Ecto neural progenitor cell (in vitro differentiated cells): ENCODE results near the gene MAP3K20.
"Not testable (repeated sequence)": the region's sequence is repeated elsewhere in the genome, so short reads cannot be mapped to it uniquely, and the experiment has no call there.

ENCODE experiments used
- DNase-seq: peaks from one replicate; pipeline ENCODE4 v3.0.0-alpha.2; 2018; ENCODE audit warnings: low spot score

MAP3K20 gene

DNA sequence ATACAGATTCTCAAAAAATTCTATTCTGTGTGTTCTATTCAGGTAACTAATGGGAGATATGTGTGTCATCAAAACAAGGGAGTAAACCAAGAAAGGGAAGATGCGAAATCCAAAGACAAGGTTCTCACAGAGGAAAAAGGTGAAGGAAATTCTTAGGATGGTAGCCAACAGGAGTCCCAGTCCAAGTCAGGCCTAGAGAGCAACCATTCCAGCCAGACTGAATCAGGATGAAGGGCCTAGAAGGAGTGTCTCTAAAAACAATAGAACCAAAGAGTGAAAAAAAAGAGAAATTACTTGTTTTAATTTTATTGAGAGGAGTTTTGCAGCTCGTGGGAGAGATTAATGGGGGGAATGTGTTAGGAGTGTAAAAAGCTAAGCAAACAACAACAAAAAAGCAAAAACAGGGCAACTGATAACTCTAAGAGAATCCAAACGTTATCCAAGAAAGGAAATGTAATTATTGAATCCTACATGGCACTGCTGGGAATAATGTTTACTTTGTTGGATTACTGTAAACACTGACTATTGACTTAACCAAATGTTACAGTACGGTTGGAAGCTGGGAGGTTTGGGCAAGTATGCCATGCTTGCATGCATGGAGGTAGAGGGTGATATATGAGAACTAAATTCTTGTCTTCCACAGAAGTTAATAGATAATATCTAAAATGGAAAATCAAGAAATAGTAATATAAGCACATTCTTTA lies 12.3 kb downstream of the MAP3K20 start:
- no peak for DNase-seq

DNA sequence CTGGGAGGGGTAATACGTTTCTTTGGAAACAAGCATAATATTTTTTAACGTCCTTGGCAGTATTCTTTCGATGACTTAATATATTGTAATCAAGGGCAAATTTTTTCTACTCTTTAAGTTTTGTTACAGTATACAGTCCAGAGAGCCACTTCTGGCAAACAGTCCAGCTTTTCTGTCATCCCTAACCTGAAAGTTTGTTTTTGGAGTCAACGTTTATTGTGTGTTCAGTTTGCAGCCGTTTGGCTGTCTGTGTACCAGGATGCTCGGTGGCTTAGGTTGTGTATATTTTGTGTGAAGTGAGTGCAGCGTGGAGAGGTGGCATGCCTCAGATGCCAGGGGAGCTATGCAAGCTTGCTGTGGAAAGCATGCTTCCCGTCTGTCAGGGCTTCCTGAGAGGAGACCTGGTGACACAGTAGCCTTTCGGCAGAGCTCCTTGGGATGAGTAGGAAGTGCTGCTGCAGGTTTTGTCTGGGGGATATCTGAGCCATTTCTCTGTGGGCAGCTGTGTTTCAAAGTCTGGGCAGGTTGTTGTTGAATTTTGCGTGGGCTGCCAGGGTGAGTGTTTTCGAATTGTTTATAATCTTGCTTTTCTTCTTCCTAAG lies 14.7 kb downstream of the MAP3K20 start:
- no peak for DNase-seq

DNA sequence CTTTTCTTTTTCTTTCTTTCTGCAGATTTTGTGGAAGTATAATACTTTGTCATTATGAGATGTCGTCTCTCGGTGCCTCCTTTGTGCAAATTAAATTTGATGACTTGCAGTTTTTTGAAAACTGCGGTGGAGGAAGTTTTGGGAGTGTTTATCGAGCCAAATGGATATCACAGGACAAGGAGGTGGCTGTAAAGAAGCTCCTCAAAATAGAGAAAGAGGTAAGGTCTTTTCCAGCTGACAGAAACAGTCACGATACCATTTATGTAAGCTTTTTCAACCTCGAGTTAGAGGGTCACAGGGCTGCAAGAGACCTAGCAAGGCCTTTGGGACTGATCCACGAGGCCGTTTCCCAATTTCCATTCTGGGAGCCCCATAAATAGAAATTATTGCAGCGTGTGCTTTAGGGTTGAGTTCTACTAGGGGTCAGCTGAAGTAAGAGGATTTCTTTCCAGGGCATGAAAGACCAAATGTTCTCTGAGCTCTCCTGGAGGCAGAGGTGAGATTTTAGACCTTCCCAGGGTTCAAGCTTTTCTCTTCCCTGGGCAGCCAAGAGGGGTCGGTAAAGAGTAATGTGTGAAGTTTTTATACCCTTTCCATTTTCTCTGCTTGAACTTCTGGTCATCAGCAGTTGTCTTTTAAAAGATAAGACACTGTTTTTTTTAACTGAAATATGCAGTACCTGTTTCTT lies 15.5 kb downstream of the MAP3K20 start:
- DNase-seq = no peak

DNA sequence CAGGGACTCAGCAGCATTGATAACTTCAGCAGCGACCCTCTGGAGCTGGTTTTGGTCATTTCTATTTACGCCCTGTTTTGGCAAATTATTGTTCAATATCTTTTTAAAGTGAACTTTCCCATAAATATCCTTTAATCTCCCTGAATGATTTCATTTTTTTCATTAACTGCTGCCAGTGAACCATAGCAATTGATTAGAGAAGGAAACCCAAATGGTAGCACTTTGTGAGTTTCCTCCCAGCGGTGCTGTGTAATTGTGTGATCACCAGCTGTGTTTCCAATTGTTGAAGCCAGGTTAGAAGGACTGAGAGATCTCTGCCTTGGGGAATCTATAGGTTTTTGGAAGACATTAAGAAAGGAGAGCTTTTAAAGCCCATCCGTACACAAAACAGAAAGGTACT lies 16.3 kb downstream of the MAP3K20 start:
- DNase-seq = no peak

DNA sequence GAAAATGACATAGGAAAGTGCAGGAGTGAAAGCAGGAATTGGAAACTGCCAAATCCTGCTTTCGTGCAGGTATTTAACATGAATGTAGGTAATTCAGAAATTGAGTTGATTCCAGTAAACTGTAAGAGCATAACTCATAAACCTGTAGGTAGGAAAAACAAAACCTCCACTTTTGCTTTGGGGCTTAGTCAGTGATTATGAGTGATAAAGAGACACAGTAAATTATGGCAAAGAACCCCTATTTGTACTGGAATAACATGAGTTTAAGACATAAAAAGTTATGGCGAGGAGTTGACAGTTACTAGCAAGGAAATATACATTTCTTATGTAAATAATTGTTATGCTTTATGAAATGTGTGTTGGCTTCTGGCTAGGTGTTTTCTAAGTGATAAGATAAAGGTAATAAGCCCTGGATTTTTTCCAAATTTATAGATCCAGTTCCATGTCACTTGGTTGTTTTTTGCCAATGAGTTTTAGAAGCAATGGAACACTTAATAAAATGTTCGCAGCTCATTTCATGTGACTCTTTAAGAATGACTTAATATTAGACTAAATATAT lies 17.3 kb downstream of the MAP3K20 start:
- DNase-seq = no peak

DNA sequence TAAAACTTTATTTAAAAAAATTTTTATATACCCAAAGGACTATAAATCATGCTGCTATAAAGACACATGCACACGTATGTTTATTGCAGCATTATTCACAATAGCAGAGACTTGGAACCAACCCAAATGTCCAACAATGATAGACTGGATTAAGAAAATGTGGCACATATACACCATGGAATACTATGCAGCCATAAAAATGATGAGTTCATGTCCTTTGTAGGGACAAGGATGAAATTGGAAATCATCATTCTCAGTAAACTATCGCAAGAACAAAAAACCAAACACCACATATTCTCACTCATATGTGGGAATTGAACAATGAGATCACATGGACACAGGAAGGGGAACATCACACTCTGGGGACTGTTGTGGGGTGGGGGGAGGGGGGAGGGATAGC lies 18.0 kb downstream of the MAP3K20 start:
- DNase-seq = not testable (repeated sequence)

DNA sequence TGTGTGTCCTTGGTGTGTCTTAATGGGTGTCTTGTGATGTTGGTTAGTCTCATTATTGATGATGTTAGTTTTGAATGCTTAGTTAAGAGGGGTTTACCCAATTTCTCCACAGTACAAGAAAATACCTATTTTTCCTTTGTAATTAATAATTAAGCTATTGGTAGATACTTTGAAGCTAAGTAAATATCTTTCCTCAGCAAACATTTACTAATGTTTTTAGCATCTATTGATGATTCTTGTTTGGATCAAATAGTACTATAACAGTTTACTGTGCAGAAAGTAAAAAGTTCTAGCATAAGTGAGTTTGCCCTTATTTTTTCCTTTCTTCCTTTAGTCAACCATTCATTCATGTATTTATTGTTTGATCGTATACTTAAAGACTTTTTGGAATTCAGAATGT lies 19.1 kb downstream of the MAP3K20 start:
- DNase-seq = no peak

DNA sequence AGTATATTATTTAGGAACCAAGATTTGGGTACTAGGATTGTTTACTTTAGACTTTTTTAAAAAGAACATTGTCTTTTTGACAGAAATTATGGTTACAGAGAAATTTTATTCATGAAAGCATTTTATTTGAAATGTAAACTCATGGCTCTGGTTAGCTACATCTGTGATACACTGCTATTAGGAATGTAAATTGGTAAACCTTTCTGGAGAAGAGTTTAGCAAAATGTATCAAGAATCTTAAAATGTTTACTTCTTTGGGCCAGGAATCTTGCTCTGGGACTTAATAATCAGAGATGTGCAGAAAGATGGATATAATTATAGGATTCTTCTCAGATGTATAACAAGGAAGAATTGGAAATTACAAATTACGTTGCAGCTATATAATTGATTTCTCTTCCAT lies 19.7 kb downstream of the MAP3K20 start:
- DNase-seq = no peak

DNA sequence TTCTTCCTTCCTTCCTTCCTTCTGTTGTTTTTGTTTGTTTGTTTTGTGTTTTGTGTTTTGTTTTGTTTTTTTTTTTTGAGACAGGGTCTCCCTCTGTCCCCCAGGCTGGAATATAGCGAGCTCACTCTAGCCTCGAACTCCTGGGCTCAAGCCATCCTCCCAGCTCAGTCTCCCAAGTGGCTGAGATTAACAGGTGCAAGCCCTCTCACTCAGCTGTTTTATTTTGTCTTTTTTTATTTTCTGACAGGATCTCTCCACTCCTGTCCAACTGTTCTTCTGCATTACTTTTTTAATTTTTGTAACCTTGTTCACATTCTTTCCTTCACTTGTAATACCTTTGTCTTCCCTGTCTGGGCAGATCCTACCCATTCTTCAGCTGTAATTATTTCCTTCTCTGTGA lies 23.6 kb downstream of the MAP3K20 start:
- no peak for DNase-seq

DNA sequence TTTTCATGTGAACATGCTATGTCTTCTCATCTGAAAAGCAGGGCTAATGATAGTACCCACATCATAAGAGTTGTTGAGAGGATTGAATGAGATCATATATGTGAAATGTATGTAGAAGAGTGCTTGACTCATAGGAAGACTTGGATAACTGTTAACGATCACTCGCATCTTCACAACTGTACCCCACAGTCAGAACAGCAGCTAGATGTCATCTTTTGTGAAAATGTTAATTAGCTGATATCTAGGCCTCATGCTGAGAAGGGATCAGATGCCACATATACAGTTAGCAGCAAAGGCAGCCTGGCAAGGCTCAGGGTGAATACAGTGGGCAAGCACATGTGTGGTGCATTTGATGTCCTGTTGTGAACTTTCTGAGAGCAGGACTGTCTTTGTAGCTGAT lies 24.2 kb downstream of the MAP3K20 start:
- DNase-seq = no peak

DNA sequence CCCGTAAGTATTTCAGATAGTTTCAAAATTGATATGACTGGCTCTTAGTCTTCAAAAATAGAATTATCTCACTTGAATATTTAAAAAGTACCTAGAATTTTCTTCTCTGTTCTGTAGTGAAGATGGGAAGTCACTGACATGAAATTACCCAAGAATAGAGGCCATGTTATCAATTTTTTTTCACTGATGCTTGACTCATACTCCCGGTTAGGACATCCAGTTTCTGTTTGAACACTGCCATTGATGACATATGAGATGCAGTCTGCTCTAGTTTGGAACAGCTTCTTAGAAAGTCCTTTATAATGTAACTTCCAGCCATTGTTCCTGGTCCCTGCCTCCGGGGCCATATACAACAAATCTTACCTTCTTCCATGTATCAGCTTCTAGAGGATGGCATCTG lies 26.0 kb downstream of the MAP3K20 start:
- no peak for DNase-seq

DNA sequence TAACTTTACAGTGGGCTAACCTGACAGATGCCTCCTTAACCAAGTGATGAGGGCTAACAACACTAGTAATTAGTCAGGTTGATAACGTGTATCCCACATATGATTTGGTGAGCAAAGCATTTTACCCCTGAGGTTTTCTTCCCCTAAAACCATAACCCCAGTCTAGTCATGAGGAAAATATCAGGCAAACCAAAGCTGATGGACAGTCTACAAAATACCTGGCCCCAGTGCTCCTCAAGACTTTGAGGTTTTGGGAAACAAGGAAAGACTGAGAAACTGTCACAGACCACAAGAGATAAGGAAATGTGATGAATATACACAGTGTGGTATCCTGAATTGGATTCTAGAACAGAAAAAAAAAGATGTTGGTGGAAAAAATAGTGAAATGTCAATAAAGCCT lies 28.5 kb downstream of the MAP3K20 start:
- DNase-seq = no peak

DNA sequence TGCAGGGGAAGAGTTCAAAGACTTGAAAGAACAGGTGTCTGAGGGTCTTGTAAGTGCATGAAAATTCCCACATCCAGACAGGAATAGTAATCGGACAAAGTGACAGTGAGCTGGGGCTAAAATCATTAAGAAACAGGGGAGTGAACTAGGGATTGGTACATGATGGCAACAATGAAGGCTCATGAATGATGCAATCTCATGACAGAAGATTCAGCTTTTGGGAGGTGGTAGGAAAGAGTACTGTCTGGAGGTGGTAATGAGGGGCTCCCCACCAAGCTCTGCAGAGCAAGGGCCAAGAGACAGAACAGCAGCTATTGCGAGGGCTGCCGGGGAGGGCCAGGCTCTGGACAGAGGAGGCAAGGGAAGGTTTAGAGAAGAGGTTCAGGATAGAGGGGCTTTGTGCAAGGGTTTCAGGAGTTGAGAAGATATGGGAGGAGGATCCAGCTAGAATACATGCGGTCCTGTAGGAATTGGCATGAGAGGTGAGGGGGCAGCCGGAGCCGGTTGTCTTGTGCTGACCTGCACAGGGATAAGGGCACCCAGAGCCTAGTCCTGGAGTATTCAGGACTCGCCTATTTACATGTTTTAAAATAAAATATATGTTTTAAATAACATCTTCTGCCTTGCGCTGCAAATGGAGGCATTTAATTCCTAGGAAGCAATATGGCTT lies 31.4 kb downstream of the MAP3K20 start:
- DNase-seq = no peak

DNA sequence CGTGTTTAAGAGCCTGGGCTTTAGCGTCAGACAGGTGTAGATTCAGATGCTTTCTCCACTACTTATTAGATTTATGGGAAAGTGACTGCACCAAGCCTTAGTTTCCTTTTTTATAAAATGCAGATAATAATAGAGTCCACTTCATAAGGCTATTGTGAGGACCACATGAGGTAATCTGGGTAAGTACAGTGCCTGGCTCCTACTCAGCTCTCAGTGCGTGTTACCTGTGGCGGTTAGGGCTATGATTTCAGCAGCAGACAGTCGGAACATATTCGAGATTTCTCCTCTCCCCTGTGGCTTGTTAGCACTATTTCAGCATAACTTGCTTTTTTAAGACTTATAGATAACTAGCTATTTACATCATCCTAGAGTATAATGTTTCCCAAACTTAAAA lies 32.0 kb downstream of the MAP3K20 start:
- DNase-seq = no peak

DNA sequence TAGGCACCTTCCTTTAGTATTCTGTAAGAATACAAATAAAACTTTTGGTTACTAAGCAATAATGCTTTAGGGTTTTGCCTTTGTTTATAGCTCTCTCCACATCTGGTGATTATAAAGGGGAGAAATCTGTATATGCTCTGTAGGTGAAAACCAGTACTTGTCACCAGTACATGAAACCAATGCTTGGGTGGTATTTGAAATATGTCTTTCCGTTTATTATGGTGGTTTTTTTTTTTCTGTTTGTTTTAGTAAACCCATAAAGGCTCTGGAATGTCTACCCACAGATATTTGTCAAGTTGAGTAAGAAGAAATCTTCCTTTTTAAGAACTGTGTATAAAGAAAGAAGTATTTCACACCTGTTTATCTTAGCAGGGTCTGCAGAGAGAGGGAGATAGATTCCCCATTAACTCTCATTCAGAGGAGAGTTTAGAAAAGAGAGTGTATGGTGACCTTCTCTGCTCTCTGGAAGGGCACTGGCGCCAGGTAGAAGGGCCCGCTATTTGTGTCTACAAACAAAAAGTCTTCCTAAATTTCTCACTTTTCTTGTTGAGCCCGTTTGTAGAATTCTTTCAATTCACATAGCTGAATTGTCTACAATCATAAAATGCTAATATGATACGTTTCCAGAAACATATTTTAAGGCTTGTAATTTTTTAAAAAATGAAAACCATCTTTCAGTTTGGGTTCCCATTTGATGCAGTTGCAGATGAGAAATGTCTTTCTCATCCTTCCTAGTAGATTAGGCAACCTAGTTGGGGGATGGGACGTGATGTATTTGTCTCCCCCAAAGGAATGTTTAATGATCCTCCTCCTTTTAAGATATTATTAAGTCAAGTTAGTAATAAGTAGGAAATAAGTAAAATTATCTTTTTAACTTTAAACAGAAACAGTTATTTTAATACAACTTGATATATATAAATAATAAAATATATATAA lies 33.9 kb downstream of the MAP3K20 start:
- no peak for DNase-seq

DNA sequence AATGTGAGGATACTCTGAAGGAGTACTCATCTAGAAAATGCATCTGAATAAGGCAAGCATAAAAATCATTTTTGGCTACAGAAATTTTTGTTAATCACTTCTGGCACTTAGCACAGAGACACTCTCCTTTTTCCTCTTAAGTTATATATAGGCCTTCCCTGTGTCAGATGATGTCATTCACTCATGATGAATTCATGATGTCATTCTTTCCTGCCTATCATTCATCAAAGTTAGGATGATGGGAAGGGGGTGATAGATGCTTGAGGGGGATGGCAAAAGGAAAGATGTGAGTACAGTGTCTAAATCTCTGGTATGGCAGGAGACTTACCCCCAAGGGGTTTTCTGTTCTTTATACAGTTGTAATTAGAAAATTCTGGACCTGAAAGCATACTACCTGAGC lies 42.0 kb downstream of the MAP3K20 start:
- DNase-seq = no peak

DNA sequence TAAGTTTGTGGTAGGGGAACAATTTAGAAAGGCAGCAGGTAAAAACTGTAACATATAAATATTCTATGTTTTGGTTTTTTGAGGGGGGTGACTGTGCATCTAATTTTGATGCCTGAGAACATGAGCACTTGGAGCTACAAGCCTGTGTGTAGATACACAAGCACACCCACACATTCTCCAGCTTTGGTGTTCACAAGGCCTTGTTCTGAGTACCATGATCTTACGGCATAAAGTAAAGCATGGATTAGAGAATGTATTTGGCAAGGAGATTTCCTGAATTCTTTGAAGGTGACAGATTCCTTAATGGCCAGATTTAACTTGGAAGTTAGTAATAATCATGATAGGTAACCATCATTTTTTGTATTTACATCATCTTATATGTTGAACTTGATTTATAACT lies 42.7 kb downstream of the MAP3K20 start:
- no peak for DNase-seq

DNA sequence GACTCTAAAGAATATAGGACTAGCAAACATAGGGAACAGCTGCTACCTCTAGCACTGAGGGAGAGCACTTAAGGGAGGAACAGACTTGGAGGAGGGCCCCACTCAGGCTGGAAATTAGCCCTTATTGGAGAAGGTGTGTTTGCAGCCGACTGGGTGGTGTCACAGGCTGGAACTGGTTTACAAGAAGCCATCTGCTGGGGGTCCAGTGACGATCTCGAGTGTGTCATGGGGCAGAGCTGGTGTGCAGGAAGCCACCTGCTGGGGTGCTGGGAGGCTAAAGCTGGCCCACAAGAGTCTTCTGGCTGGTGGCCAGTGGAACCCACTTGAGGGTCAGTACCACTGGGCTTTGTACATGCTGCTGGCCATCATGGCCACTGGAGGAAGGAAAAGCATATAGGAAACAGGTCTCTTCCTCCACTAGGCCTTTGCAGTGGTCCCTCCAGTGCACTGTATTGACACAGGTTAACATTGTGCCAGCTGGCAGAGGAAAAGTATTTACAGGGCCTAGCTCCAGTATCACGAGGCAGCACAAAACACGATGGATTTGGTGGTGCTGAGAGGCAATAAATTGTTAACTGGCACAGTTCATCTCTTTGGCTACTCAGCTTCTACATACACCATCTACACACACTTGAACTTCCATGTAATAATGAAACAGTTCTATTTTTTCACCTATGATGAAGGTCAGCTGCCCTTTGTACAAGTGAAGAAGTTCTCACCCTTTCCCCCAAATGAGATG lies 43.6 kb downstream of the MAP3K20 start:
- no peak for DNase-seq

DNA sequence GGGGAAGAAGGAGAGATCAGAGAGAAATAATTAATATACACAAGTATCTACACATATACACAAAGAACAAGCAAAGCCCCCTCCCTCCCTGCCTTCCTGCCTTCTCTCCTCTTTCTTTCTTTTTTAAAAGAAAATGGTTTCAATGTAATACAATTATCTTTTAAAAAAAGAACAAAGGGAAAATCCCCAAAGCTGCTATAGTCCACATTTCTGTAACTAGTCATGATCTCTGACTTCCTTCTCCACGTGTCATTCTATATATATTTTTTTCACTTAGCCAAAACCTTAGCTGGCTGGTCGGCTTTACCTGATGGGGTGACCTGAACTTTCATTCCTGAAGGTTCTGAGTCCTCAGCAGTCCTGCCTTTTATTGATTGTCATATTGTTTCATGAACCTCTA lies 44.3 kb downstream of the MAP3K20 start:
- no peak for DNase-seq

DNA sequence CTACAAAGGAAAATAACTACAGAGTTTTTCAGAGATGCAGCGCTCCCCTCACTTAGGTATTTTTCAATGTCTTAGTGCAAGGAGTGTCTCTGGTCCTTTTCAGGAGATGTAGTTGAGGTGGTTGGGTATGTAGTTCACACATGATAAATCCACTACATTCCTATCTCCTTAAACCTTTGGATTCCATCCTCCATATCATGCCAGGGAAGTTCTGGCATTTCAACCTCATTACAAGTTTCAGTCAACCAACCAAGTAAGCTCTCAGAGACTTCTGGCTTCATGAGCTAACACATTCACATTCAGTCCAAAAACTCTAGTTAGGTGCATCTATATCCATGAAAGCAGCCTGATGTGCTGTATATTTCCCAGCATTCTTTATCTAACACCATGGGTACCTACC lies 47.3 kb downstream of the MAP3K20 start:
- no peak for DNase-seq

DNA sequence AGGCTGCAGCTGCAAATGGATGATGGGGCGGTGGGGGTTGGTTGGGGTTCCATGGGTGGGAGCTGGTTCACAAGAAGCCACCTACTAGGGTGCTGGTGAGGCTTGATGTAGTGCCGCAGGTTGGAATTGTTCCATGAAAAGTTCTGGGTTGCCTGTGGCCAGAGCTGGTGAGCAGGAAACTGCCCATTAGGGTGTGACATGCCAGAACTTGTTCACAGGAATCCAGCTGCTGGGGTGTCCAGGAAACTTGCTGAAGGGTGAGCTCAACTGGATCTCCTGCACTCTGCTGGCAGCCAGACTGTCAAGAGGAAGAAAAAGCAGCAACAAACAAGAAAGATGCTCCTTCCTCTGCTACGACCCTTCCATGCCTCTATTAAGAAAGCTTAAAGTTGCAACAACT lies 48.8 kb downstream of the MAP3K20 start:
- DNase-seq = no peak
